HG02642 (cell line): ENCODE data around the gene TSPEAR.
"Not testable (repeated sequence)": the region's sequence is repeated elsewhere in the genome, so short reads cannot be mapped to it uniquely, and the experiment has no call there.

Experiments used
- ATAC-seq: cut with Tn5 transposase; IDR thresholded peaks from one replicate; pipeline ENCODE4 v1.9.1; 2021; ENCODE audit warnings: mild to moderate bottlenecking; ENCODE audit not compliant: unreplicated experiment, poor library complexity

Gene TSPEAR

DNA sequence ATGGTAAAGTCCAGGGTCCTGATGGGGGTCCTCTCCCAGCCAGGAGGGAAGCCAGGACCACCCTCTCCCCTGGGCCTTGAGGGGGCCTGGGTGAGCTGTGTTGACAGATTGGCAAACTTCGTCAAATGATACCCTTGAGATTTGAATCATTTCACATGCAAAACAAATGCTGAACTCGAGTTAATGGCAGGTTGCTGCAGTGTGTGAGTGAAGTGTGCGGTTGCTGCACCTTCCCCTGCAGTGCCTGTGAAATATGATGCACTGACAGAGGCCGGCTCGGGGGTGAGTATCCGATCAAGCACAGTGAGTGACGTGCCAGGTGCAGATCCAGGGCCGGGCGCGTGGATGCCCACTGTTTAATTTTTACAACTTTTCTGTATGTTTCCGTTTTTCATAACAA is 23.7 kb downstream of the TSPEAR start:
- no peak for ATAC-seq

DNA sequence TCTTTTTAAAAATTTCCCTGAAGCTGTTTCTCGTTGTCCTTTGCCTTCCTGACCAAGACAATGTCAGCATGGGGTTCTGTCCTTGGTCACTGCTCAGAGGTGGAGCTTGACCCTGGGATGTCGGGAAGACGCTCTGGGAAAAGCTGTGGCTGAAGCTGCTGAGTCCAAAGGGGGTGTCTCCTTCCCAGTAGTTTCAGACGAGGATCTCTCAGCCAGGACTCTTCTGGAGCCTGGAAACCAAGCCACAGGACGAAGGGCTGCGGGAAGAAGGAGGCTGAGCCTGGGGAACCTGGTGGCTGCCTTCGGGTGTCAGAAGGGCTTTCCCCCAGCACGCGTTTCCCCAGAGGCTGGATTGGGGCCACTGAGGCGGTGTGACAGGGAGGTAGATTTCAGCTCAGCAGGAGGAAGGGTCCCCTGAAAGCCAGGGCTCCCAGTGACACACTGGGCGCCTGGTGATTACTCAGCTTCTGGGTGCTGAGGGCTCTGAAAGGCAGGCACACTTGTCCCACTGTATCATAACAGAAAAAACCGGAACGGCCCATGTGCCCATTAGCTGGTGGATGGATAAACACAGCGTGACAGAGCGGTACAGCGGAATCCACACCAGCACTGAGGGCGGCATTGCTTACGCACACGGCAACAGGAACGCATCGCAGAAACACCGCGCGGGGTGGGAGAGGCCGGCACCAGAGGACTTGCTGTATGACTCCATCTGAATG is 24.4 kb downstream of the TSPEAR start:
- no peak for ATAC-seq

DNA sequence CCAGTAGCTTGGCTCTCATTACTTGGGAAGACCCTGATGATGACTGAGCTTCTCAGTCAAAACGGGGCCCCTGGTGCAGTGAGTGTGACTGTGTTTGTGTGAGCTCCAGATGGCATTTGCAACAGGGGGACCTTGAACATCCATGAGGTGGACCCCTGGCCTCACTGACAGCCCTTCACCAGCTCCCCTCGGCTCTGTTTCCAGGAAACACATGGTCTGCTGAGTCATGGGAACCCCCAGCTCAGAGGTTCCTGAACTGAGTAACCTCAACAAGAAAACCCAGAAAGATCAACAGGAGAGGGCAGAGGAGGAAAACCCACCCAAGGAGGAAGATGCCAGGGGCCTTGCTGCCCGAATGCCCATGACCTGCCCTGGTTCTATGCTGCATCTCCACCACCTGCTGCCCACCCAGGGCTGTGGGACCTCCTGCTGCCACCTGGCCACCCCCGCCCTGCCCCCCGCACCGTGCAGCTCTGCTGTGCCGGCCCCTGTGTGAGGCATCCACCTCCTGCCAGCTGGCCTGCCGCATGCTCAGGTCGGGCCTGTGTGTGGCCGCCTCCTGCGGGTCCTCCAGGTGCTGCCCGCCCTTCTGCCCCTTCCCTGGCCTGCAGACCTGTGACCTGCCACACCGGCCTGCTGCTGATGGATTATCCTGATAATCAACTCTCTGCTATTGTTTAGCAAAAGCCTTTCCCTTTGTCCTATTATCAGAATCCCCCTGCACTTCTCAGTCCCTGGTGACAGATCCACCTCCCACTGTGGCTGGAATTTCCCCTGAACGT is 25.2 kb downstream of the TSPEAR start:
- ATAC-seq: no peak

DNA sequence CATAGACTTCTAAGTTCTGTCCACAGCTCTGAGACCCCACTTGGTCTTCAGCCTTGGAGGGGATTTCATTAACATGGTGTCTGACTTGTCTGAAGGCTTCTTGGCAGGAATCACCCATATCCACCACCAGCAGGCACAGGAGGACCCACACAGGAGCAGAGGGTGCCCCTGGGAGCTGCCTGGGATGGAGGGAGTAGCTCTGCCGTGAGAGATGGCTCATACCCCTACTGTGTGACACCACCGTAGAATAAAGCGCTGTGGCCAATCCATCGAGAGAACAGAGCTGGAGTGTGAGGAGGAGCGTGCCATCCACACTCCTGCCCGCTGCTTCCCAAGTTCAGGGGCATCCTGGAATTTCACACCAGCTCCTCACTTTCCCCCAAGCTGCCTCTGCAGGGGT is 26.3 kb downstream of the TSPEAR start:
- not testable (repeated sequence) for ATAC-seq

DNA sequence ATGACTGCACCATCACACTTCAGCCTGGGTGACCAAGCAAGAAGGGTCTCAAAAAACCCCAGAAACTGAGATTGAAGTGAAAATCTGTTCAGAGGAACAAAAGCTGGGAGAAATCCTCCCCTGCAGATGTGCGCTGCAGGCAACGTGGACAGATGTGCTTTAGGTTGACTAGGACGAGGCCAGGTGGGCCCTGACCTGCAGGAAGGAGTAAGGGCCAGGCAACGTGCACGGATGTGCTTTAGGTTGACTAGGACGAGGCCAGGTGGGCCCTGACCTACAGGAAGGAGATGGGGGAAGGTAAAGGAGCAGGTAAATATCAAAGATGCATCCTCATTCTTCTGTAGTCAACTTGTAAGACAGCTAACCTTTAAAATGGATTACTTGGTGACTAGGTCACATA is 26.9 kb downstream of the TSPEAR start:
- ATAC-seq: no peak

DNA sequence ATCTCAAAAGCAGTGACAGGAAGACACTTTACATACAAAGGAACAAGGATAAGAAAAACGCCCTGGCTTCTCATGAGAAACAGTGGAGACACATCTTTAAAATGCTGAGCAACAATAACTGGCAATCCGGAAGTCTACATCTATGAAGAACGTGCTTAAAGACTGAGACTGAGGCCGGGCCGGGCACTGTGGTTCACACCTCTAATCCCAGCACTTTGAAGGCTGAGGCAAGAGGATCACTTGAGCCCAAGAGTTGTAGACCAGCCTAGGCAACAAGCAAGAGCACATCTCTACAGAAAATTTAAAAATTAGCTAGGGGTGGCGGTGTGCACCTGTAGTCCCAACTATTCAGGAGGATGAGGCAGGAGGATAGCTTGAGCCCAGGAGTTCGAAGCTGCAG is 27.3 kb downstream of the TSPEAR start:
- no peak for ATAC-seq

DNA sequence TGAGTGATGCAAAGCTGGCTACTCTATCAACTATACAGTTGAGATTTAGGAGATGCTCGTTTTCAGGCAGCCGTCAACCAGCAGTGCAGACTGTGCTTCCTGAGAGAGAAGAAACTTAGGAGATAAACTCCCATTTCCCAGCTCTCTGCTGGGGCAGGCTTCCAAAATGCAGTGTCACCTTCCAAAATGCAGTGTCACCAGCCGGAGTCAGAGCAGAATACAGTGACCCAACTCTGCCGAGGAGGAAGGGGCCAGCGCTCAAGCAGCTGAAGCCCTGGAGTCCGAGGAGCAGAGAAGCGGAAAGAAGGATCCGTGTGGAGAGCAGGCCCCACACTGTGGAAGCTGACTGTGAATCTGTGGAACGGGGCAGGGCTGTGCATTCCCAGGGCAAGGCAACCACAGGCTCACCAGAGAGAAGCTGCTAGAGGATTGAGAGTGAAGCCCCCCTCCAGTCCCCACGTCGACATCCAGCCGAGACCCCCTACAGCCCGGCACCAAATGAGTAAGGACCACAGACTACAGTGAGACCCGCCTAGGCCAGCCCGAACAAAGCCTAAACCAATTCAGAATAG is 28.7 kb downstream of the TSPEAR start:
- no peak for ATAC-seq

DNA sequence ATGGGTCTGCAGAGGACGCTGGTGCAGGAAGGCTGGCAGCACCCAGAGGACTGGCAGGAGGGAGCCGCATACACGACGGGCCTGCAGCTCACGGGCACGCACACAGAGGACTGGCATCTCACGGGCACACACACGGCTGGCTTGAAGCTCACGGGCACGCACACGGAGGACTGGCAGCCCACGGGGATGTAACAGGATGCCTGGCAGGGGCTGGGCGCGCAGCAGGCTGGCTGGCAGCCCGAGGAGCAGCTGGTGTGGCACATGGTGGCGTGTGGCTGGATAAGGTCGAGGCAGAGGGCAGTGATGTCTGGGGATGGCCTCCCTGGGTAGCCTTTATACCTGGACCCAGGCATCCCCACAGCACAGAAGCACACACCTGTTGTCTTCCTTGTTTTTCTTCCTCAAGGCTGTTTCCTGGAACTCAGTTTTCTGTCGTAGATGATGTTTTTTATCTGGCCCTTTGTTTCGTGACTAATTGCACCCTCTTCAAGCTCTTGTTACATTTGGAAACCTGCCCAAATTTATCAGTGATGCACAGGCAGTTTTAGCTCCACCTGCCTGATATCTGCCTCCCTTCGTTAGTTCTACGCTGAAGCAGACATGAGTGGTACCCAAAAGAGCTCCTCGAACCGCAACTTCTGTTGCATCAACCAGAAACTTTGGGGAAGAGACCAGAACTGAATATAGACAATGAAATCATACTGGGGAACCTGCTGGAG is 29.4 kb downstream of the TSPEAR start, which contains the start of gene KRTAP12-1:
Gene KRTAP12-1, minus strand, starts transcription at position 303 of the 719 bp plus-strand sequence. Its CDS starts 40 bp downstream, at position 263.
- no peak for ATAC-seq

DNA sequence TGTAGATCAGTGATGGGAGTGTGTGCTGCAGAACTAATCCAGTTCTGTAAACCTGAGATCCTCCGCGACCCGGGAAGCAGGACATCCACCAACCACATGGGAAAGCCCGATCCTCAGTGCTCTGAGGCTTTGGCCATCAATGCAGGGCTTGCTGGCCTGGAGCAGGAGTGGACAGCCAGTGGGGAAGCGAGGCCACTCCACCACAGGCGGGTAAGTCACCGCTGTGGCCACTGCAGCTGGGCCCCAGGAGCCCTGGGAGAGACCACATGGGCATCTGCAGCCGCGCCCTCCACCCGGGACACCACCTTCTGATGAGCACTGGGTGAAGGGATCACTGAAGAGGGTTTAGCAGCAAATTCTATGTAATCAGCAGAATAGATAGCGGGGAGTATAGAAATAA is 30.2 kb downstream of the TSPEAR start:
- no peak for ATAC-seq

DNA sequence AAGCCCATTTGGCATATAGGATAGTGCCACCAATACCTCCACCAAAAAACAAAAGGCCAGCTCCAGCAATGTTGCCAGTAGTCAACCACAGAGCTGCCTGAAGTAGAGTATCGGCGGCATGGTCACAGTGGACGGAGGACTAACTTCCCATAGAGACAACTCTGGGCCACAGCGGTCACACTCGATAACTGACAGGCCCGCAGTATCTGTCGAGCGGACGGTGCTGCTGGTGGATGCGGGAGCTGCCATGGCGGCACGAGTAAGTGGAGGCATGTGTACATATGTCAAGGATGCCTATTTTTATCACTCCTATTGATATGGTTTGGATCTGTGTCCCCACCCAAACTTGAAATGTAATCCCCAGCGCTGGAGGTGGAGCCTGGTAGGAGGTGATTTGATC is 33.5 kb downstream of the TSPEAR start:
- ATAC-seq: no peak

DNA sequence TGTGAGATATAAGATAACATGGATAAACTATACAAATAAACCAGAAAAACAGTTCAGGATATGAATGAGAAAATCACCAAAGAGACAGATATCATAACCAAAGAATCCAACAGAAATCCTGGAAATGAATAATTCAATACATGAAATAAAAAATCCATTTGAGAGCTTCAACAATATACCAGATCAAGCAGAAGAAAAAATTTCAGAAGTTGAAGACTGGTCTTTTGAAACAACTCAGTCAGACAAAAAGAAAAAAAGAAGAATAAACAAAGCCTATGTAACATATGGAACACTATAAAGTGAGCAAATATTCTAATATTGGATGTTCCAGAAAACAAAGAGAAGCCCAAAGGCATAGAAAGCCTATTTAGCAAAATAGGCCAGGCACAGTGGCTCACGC is 39.5 kb downstream of the TSPEAR start:
- ATAC-seq: no peak

DNA sequence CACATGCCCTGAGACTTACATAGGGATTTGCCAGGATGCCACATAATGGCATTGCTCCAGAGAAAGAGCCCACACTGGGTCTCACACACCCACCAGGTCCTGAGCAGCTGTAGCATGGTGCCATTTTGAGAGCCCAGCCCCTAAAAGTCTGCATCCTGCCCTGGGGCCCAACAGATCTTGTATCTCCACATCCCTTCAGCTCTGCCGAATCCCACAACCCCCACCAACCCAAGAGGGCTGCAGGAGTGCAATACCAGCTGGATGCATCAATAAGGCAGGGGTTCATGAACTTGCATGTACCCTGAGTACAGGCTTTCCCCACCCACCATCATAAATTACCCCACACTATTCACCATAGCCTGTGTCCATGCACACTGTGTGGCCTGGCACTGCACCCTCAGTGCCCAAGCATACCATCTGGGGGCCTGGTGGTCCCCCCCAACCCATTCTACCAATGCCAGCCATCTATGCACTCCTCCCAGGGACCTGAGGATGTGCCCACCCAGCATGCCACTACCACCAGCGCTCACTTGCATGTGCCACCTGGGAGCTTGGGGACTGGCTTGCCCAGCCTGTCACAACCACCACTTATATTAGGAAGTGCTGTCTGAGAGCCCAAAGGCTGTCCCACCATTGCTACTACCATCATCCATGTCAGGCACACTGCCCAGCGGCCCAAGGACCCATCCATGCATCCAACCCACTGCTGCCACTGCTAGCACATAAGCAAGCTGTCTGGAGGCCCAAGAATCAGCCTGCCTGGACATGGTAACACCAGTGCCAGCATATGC is 40.5 kb downstream of the TSPEAR start:
- no peak for ATAC-seq

DNA sequence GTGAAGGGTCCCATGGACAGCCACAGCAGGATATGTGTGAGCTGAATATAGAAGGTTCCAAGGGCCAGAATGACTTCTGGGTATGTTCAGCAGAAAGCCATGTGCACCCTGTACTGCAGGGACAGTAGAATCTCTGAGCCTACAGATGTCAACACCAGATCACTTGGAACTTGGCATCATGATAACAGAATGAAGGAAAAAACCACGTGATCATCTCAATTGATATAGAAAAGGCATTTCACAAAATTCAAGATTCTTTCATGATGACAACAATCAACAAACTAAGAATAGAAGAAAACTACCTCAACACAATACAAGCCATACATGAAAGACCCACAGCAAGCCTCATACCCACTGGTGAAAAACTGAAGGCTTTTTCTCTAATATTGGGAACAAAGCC is 43.8 kb downstream of the TSPEAR start:
- ATAC-seq: no peak

DNA sequence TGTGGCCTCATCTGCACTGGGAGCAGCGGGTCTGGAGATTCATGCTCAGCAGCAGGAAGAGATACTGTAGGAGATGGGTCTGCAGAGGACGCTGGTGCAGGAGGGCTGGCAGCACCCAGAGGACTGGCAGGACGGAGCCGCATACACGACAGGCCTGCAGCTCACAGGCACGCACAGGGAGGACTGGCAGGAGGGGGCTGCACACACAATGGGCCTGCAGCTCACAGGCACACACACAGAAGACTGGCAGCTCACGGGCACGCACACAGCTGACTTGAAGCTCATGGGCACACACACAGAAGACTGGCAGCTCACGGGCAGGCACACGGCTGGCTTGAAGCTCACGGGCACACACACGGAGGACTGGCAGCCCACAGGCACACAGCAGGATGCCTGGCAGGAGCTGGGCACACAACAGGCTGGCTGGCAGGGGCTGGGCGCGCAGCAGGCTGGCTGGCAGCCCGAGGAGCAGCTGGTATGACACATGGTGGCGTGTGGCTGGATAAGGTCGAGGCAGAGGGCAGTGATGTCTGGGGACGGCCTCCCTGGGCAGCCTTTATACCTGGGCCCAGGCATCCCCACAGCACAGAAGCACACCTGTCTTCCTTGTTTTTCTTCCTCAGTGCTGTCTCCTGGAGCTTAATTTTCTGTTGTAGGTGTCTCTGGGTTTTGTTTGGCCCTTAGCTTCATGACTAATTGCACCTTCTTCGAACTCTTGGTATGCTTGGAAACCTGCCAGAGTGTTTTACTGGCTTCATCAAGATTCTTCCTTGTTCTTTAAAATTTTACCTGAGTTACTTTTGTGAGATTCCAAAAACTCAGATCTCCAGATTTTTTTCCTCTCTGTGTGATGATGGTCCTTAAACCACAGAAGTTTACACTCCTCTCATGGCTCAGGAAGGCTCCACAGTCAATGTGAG is 44.7 kb downstream of the TSPEAR start, which contains the start of gene KRTAP12-2:
Gene KRTAP12-2, minus strand, starts transcription at position 527 of the 920 bp plus-strand sequence. Its CDS starts 41 bp downstream, at position 486.
- no peak for ATAC-seq

DNA sequence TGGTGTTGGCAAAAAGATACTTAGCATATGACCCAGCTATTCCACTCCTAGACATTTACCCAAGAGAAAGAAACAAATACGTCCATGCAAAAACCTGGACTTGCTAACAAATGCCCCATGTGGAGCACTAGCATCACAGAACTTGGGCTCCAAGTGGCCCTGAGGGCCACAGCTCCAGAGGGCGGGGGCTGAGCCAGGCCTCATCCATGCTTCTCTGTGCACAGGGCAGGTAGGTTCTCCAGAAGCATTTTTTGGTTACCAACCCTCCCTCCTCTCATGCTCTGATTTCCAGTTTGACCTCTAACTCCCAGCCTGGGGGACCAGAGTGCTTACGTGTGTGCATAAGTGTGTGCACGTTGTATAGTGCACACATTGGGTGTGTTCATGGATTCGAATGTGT is 46.7 kb downstream of the TSPEAR start:
- no peak for ATAC-seq

DNA sequence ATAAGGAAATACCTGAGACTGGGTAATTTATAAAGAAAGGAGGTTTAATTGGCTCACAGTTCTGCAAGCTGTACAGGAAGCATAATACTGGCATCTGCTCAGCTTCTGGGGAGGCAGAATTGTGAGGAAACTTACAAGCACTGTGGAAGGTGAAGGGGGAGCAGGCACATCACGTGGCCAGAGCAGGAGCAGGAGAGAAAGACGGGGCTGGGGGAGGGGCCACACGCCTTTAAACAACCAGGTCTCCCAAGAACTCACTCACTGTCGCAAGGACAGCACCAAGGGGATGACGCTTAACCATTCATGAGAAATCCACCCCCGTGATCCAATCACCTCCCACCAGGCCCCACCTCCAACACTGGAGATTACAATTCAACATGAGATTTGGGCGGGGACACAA is 49.8 kb downstream of the TSPEAR start:
- not testable (repeated sequence) for ATAC-seq

DNA sequence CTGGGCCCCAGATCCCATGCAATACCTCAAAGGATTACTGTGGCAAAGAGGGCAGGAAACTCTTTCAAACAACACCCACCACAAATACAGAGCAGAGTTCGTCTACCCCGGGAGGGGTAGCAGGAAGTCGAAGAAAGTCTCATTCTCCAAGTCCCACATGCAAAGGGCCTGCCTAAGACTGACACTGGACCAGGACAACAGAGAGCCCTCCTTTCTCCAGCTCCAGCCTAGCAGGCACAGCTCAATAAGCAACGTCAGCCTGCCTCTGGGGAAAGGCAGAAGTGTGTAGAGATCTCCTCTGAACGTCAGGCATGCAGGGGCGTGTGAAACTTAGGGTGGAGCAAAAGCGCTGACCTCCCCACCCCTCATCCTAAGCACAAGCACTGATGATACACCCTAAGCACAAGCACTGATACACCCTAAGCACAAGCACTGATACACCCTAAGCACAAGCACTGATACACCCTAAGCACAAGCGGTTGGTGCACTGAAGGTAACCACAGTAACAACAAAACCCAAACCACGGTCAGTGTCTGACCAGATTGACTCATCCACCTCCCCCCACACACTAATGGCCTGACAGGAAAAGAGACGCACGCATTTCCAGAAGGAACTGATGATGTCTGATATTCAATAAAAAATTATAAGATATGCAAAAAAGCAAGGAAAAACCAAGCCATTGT is 52.3 kb downstream of the TSPEAR start:
- no peak for ATAC-seq

DNA sequence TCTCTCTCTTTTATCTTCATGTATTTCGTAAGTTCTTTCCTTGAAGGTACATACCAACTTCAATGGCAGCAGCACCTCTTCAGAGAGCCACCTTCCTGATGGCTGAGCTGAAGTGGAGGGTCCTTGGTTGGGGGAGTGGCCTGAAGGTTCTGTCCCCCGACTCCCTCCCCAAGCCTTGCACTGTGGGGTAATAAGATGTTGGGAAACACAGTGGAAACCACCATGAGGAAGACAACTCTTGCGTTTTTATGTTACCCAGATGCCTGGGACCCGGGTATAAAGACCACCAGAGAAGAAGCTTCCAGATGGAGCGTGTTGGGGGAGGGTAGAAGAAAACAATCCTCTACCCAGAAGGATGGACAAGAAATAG is 52.8 kb downstream of the TSPEAR start:
- no peak for ATAC-seq
